Nephron progenitor cell (in vitro differentiated cells): Measurements from ENCODE around the gene SZT2.
"Not testable (repeated sequence)": the region's sequence is repeated elsewhere in the genome, so short reads cannot be mapped to it uniquely, and the experiment has no call there.

ENCODE experiments used
- DNase-seq: peaks from one replicate; pipeline ENCODE4 v3.0.0; 2021
- H3K27ac Mint-ChIP-seq: 2 replicates; pipeline ENCODE4 v1.8.0; 2021; ENCODE audit warnings: mild to moderate bottlenecking, moderate library complexity, mixed read lengths
- H3K27me3 Mint-ChIP-seq: 2 replicates; pipeline ENCODE4 v1.8.0; 2021; ENCODE audit warnings: mild to moderate bottlenecking, low read depth, mixed read lengths; ENCODE audit not compliant: poor library complexity
- H3K36me3 Mint-ChIP-seq: 2 replicates; pipeline ENCODE4 v1.8.0; 2021; ENCODE audit warnings: low read depth, mixed read lengths
- H3K4me1 Mint-ChIP-seq: 2 replicates; pipeline ENCODE4 v1.8.0; 2021; ENCODE audit warnings: mixed read lengths
- H3K4me3 Mint-ChIP-seq: 2 replicates; pipeline ENCODE4 v1.8.0; 2021; ENCODE audit warnings: mild to moderate bottlenecking, moderate library complexity, mixed read lengths
- H3K9me3 Mint-ChIP-seq: 2 replicates; pipeline ENCODE4 v1.8.0; 2021; ENCODE audit warnings: mild to moderate bottlenecking, moderate library complexity, mixed read lengths
- TF ChIP-seq, protein P1 (sequence below): fragments of 200-600 bp; sonication (generic); IDR thresholded peaks from 2 replicates; pipeline ENCODE4 v1.5.0; 2021; ENCODE audit warnings: antibody characterized with exemption

SZT2 gene

DNA sequence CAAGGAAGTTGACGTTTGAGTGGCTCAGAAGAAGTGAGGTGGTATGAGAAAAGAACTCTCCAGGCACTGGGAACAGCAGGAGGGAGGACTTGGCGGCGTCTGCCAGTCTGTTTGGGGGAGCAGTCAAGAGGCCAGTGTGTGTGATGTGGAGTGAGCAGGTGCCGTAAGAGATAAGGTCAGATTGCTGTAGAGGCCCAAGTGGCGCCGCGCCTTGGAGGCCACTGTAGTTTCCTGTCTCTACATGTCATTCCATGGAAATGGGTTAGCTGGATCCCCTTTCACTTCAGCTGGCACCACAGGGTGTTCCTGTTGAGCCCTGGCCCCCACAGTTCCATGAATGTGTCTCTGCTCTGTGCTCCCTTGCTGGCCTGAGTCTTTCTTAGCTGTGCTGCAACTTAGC is 105.5 kb downstream of the SZT2 start:
- no peaks in the 10 kb centered on the region for H3K36me3 Mint-ChIP-seq
- H3K4me3 Mint-ChIP-seq, result no peak overlapping the region
- peaks cover 8% of the 10 kb centered on the region for H3K4me1 Mint-ChIP-seq
- TF ChIP-seq, protein P1, sequence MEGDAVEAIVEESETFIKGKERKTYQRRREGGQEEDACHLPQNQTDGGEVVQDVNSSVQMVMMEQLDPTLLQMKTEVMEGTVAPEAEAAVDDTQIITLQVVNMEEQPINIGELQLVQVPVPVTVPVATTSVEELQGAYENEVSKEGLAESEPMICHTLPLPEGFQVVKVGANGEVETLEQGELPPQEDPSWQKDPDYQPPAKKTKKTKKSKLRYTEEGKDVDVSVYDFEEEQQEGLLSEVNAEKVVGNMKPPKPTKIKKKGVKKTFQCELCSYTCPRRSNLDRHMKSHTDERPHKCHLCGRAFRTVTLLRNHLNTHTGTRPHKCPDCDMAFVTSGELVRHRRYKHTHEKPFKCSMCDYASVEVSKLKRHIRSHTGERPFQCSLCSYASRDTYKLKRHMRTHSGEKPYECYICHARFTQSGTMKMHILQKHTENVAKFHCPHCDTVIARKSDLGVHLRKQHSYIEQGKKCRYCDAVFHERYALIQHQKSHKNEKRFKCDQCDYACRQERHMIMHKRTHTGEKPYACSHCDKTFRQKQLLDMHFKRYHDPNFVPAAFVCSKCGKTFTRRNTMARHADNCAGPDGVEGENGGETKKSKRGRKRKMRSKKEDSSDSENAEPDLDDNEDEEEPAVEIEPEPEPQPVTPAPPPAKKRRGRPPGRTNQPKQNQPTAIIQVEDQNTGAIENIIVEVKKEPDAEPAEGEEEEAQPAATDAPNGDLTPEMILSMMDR, result no peak
- peaks cover 8% of the 10 kb centered on the region for H3K27me3 Mint-ChIP-seq
- H3K27ac Mint-ChIP-seq, result no peak overlapping the region
- DNase-seq, result no peak
- H3K9me3 Mint-ChIP-seq, result peaks cover 23% of the 10 kb centered on the region

DNA sequence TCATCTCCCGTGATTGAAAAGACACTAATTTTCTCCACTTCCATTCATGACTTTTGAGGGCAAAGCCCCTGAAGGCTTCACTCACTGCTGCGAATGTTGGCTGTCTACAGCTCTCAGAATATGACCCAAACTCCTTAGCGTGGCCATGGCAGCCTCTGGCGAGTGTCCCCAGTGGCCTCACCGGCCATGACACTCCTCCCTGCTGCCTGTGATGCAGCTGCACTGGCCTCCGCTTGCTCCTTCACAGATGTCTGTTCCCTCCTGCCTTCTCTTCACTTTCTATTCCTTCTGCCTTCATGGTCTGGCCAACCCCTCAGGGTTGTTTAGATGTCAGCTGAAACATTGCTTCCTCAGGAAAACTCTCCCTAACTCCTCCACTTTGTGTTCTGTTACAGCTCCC is 110.2 kb downstream of the SZT2 start:
- Mint-ChIP-seq H3K36me3 (no peaks in the 10 kb centered on the region), H3K27me3 (peaks cover 6% of the 10 kb centered on the region), H3K27ac (no peak overlapping the region), H3K4me3 (no peak overlapping the region), H3K9me3 (peaks cover 8% of the 10 kb centered on the region), H3K4me1 (peaks cover 1% of the 10 kb centered on the region)
- DNase-seq, result no peak
- TF ChIP-seq, protein P1, result no peak

DNA sequence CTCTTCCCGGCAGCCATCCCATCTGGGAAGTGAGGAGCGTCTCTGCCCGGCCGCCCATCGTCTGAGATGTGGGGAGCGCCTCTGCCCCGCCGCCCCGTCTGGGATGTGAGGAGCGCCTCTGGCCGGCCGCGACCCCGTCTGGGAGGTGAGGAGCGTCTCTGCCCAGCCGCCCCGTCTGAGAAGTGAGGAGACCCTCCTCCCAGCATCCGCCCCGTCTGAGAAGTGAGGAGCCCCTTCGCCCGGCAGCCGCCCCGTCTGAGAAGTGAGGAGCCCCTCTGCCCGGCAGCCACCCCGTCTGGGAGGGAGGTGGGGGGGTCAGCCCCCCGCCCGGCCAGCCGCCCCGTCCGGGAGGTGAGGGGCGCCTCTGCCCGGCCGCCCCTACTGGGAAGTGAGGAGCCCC is 112.1 kb downstream of the SZT2 start:
- DNase-seq, H3K4me3 Mint-ChIP-seq, H3K36me3 Mint-ChIP-seq, H3K27ac Mint-ChIP-seq, H3K9me3 Mint-ChIP-seq: not testable (repeated sequence)
- Mint-ChIP-seq H3K27me3 (peaks cover 15% of the 10 kb centered on the region), H3K4me1 (peaks cover 16% of the 10 kb centered on the region)

DNA sequence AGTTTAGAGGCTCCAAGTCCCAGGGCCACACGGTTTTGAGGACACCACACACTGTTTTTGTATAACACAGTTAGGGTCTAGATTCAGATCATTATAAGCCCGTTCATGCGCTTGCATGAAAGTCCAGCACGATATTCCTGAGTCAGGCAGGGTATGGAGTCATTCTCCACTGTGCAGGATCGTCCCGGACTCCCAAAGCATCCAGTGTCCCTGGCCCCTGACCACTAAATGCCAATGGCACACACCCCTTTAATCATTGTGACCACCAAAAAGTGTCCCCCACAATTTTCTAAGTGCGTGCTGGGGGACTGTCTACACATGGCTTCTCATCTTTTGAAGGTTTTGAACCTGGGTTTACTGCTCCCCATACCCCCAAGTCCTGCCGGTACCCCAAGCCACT is 113.8 kb downstream of the SZT2 start:
- peaks cover 27% of the 10 kb centered on the region for H3K27me3 Mint-ChIP-seq
- H3K9me3 Mint-ChIP-seq, result peaks cover 8% of the 10 kb centered on the region
- no peak overlapping the region for H3K4me3 Mint-ChIP-seq
- no peak overlapping the region for H3K27ac Mint-ChIP-seq
- no peaks in the 10 kb centered on the region for H3K36me3 Mint-ChIP-seq
- peaks cover 34% of the 10 kb centered on the region for H3K4me1 Mint-ChIP-seq
- DNase-seq, result no peak
- TF ChIP-seq, protein P1, result no peak
